ENCODE results near the gene NHS.

Gene NHS

DNA sequence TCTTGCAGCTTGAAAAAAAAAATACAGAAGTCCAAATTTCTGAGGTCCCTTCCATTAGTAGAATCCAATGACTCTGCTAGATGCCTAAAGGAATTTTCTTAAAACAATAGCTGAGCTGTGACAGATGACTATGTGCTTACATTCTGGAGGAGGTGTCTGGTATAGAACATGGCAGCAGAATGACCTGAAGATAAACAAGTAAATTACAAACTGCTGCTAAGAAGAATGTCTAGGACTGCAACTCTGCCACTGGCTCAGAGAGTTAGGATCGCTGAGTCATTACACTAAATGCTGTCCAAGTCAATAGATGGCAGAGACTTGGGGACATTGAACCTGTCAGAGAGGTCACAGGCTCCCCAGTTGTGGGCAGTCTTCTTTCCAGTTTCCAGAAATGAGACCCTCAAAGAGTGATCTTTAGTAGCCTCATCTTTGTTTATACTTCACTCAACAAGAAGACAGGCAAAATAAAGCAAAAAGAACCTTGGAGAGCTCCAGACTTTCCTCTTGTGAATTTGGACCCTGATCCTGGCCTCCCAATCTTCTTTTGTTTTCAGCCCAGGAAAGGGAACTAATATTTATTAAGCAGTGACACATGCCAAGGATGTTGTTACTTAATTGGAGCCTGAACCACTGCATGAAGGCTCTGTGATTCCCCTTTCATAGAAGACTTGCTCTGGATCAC, 305.9 kb downstream of the NHS start:
- no peak for DNase-seq

DNA sequence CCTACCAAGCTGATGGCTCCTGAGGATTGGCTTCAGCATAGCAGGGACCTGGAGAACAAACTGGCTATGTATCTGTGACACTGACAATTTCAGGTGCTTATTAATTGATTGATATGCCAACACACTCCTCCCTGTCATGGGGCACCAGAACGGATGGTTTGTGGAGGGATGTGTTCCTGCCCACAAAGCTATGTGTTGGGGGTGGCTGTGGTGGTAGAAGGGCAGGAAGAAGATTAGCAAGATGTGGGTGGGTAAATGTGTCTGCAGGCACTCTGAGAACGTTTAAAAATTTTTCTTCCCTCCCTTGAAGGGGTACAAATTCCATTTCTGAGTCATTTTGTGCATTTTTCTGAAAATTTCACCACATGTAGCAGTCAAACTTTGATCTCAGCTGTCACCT, 307.3 kb downstream of the NHS start:
- no peak for DNase-seq

DNA sequence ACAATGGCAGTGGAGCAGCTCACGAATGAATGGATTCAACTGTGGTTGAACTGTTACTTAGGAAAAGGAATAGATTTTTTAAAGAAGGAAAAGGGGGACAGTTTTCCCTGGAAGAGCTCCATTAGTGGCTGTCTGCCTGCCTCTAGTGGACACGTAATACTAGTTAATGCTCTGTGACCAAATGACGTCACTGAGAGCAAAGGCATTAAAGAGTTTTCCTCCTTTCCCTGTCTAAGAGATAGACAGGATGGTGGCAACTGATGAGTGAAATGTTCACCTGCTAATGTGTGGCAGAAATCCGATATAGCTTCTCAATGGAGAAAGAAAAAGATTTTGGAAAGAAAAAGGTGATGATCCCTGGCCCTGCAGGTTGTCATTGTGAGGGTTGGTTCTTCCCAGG, 310.0 kb downstream of the NHS start:
- no peak for DNase-seq

DNA sequence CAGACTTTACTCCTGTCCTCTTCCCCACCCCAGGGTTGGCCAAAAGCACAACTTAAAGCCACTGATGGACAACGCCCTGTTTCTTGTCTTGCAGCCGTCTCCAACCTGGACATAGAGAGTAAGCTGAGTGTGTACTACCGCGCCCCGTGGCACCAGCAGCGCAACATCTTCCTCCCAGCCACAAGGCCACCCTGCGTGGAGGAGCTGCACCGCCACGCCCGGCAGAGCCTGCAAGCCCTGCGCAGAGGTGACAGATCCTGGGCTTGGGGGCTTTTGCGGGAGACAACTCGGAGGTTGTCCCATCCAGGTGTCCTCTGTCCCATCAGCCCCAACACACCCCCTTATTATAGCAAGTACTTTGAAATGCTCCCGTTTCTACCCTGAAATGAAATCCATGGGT, 312.6 kb downstream of the NHS start:
- DNase-seq, result no peak

DNA sequence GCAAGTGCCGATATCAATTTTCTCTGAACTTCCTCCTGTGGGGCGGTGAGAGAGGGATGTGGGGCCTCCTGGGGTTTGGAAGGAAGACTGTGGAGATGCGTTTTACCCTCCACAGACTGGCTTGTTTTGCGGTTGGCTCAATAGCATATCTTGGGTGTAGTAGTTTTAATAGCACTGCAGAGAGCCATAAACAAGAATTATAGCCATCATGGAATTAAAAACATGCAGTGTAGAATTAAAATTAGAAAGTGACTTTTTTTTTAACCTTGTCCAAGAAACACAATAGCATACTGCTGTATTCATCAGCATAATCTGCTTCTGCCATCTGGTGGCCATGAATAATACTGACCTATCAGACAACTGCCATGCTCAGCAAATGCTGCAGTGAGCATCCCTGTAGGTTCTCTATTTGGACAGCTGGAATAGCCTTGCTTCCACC, 315.0 kb downstream of the NHS start:
- peak; percentile 84 for DNase-seq

DNA sequence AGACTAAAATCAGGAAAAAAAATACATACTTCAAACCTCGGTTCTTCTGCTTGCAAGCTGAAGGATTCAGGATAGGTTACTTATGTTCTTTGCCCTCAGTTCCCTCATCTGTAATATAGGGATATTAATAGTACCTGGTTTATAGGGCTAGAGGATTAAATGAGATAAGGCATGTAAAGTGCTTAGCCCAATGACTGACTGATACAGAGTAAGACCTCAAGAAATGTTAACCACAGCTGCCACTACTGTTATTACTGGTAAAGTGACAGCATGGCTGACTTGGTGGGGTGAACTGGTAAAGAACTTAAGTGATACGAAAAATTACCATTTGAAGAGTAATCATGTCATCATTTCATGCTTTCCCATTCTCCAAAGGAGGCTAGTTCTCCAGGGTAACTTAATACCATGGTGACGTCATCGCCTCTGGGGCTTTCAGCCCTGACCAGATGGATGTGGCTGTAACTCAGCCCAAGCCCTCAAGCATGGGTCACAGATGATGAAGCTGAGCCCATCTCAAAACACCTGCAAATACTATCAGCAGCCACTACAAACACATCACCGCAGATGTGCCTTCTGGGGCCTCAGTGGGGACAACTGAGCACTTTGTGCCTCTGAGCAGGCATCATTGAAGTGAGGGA, 317.8 kb downstream of the NHS start:
- peak; percentile 51 for DNase-seq

DNA sequence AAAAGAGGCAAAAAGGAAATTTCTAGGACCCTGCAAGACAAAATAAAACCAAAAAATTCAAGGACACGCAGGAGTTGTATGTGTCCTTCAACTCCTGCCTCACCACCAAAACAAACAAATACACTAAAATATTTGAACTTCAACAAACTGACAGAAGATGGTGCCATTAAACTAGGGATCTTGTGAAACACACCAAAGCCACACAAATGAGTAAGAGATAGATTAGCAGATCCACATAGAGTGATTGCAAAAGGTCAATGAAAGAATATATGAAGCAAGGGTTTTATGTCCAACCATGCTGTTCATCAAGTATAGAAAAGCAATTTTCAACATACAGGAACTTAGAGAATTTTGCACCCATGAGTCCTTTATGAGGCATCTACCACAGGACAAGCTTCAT, 322.2 kb downstream of the NHS start:
- no peak for DNase-seq

DNA sequence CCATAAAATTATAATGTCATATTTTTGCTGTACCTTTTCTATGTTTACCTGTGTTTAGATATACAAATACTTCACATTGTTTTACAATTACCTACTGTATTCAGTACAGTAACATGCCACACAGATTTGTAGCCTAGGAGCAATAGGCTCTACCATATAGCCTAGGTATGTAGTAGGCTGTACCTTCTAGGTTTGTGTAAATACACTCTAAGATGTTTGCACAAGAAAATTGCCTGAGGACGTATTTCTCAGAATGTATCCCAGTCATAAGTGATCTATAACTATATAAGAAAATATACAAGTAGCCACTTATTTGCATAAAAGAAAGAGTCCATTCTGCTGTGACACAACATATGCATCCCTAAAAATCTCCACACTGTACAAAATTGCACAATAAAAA, 326.0 kb downstream of the NHS start:
- DNase-seq, result no peak

DNA sequence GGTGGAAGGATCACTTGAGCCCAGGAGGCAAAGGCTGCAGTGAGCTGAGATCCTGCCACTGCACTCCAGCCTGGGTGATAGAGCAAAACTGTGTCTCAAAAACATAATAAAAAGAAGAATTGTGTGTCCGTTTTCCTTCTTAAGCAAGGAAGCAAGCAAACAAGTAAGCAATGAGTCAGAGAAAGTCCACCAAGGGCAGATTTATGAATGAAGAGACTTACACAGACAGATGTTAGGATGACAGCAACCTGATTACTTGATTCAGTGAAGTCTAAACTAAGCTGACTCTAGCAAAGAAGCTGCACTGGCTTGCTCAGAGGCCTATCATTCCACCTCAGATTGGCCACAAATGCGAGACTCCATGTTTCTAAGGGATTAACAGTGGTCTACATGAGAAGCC, 328.2 kb downstream of the NHS start:
- no peak for DNase-seq

DNA sequence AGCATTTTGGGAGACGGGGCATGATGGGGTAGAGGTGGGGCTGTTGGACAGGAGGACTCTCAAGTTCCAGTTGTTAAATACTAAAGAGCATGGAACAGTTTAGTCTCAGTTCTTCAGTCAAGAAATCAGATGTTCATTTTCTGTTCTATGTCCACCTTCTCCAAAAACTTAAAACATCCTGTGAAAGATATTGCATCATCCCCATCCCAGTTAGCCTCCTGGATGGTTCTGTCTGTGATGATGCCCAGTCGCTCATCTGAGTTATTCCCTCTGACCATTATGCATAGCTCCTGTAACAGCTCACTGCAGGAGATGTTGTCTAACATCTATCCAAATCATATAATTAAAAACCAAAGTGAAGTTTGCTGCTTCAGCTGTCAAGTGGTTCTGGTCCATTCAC, 330.2 kb downstream of the NHS start:
- no peak for DNase-seq

DNA sequence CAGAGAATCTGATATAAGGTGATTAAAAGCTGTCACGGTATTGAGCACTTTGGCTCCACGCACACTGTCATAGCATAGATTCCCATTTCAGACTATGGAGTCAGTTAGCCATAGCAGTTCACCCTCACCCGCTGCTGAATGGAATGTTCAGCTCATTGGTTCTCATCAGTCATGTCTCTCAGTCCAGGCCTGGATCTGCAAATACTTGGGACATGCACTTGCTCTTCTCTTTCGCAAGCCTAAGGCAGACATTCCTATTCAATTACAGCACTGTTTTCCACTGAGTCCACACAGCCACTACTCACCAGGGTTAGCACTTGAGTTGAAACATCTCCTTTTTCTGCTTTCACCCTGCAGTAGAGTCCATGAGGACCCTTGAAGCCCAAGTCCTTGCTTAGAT, 331.7 kb downstream of the NHS start:
- peak; percentile 82 for DNase-seq

DNA sequence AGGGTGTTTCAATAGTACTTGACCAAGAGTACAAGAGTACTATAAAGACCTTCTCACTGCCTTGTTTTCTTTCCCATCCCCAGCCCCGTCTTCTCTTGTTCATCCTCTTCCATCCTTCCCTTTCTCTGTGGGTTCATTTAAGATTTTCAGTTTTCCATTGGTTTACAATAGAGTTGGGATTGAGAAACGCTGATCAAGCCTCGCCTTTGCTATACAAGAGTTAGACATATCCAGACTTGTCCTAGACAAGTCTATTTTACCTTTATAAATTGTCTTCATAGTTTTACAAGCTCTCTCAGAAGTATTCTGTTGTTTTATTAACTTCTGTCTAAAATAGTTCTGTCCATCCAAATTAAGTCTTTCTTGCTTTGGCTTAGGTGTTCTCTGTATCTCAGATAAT, 332.7 kb downstream of the NHS start:
- no peak for DNase-seq

DNA sequence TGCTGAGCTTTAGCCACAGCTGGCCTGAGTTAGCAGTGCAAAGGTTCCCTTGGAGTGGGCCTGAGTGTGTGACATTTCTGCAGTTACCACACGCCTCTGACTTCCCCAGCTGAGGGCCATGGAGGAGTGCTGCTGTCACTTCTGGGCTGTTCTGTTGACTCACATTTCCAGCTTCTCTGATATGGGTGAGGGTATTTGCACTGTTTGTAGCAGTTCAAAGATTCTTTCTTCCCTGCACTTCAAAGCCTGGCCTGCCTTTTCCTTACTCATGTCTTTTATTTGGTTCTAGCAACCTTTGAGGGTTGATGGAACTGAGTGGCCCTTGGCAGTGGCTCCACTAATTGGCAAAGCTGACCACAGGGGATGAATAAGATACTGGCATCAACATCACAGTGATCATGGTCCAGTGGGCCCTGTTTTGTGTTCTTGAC, 335.9 kb downstream of the NHS start:
- no peak for DNase-seq

DNA sequence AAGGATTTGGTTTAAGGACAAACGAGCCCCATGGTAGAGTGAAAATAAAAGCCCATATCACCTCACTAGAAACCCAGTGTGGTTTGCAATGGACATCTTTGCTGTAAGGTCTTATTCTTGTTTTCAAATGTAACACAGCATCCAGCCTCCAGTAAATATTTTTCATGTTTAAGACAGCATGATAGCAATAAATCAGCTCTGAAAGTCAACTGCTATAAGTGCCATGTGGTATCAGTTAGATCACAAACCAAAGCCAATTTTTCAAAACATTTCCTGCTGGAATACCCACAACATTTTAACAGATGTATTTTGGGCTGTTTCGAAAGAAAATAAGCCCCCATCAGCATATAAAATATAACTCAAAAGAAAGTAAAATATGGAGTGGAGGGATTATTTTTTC, 338.3 kb downstream of the NHS start:
- DNase-seq, result no peak

DNA sequence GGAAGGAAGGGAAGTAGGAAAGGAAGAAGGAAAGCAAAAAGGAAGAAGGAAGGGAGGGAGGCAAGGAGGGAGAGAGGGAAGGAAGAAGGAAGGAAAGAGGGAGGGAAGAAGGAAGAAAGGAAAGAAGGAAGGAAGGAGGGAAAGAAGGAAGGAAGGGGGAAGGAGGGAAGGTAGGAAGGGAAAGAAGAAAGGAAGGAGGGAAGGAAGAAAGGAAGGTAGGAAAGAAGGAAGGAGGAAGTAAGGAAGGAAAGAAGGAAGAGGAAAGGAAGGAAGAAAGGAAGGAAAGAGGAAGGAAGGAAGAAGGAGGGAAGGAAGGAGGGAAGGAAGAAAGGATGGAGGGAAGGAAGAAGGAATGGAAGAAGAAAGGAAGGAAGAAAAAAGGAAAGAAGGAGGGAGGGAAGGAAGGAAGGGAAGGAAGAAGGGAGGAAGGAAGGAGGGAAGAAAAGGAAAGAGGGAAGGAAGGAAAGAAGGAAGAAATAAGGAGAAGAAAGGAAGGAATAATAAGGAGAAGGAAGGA, 343.7 kb downstream of the NHS start:
- DNase-seq, result no peak

DNA sequence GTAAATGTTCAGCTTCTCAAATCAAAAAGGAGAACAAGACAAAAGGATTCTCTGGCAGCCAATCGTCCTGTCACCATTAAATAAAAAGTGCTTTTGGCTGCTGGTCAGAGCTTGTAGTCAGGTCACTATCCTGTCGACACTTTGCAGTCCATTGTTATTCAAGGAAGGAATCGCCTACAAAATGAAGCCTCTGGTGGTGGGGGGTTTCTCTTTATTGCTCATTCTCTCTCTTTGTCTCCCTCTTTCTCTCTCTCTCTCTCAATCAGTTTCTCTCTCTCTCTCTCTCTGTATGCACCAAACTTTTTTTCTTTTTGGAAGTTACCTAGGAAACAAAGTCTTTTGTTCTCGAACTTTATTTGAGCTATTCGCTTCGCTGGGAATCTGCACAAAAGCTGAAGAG, 344.7 kb downstream of the NHS start:
- no peak for DNase-seq

DNA sequence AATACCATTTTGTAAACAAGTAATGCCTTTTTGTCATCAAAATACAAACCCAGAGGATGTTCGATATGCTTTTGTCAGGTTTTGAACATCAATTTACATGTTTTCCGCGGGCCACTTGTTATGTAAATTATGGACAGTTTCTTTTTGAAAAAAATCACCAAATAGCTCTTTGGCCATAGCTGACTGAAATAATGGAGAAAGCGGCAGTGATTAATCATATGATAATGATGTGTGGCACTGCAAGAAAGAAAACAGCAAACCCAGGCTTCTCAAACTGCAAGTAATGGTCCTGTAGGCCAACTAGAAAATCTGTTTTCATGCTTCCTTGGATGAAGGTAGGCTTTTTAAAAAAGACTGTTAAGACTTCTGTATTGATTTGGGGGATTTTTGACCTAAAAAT, 346.7 kb downstream of the NHS start:
- no peak for DNase-seq

DNA sequence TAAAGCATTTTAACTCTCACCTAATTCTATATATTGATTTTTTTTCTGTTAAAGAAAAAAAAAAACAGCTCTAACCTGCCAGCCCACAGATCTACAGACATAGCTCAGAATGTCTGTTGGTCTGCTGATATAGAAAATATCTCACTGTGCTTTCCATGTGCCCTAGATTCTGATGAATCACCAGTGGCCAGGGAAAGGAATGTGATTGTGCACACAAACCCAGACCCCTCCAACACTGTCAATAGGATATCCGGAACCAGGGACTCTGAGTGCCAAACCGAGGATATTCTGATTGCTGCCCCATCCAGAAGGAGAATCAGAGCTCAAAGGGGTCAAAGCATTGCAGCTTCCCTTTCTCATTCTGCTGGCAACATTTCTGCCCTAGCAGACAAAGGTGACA, 350.2 kb downstream of the NHS start:
- DNase-seq, result no peak

DNA sequence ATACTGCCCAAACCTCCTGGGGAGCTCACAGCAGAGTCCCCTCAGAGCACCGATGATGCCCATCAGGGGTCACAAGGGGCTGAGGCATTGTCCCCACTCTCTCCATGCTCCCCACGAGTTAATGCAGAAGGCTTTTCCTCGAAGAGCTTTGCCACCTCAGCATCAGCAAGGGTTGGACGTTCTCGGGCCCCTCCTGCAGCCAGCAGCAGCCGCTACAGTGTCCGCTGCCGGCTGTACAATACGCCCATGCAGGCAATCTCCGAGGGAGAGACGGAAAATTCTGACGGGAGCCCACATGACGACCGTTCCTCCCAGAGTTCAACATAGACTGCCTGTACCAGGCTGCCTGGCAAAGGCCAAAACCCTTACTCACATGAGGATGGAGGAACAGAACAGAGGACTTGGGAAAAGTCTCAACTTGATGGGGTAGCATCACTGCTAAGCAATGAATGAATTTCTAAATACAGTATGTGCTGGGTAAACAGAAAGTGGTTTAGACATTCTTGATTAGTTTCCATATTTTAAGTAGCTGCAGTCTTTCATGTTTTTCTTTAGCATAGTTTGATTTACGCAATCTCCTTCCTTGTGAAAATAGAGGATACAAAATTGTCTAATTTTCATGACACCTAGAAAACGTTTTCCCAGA, 357.3 kb downstream of the NHS start:
- no peak for DNase-seq

DNA sequence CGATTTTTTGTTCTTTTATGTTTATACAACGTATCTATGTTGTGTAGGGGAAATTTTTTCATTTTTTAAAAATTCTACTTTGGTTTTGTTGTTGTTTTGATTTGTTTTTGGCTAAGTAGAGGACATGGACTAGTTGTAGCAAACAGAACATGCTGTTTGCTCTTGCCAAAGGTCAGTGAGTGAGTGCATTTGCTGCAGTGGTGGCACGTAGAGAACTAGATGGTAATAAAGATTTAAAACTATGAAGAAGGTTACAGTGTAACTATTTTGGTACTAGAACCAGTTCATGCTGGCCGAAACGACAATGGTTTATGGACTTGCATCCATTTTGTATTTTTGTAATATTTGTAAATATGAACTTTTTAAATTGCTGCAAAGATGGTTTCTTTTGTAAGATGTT, 360.4 kb downstream of the NHS start:
- no peak for DNase-seq

DNA sequence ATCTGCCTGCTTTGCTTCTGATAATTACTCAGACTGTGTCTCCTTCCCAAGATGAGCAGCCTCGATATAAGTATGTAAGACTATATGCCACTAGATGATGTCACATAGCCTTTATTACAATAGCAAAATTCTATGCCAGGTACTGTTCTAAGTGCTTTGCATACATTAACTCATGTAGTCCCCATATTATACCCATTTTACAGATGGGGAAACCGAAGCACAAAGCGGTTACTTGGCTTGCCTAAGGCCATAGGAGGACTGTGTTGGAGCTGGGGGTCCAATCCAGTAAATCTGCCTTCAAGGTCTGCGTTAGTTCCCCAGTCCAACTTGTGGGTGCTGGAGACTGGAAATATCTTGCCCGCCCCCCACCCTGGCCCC, 361.5 kb downstream of the NHS start:
- no peak for DNase-seq

DNA sequence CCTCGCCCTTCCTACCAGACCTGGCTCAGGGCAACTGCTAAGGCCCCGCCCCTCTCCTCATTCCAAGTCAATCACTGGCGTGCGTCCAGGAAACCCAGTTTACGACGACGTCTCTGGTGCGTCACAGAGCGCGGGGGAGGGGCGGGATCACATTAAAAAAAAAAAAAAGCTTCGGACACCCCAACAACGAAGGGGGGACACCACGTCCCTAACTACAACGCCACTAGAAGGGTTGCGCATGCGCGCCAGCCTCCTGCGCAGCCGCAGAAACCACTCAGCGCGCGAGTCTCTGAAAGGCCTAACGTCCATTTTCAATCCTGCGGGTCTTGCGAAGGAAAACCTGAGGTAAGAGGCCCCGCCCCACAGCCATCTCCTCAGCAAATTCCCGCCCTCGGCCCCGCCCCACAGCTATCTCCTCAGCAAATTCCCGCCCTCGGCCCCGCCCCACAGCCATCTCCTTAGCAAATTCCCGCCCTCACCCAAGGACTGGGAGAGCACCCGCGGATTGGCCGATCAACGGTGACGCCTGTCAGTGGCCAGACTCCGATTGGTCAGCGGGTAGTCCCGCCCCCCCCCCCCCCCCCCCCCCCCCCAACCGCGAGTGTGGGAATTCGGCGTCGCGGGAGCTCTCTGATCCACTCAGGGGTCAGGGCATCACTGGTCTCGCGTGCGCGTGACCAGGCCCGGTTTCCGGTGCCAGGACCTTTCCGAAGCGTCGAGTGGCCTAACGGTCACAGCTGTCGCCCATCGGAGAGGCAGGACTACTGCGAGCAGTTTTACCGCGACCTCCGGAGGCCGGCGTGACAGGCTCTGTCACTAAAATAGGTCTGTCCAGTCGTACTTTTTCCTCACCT, 362.1 kb downstream of the NHS start, which contains the start of gene SCML1:
Gene SCML1 (plus strand): TSS at position 638 of the 854 bp plus-strand sequence. CDS start 6,694 bp downstream, outside the sequence.
- DNase-seq, result peak; percentile 97

DNA sequence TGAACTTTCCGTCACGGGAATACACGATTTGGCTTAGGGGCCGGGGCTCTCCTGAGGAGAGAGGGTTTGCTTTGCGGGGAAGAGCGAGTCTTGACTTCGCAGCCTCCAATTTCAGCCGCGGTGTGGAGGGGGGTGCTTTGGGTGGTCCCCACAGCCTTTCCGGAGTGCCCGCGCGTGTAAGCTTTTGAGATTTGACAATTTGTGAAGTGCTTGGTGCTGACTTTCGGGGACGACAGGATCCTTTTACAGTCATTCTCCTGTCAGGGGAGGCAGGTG, 362.6 kb downstream of the NHS start:
- DNase-seq, result no peak

All from fibroblast of skin of abdomen (primary cell).